Hepatocyte (in vitro differentiated cells): ENCODE results near the gene PLEKHG4B. TPM values are rescaled to one million over a fixed set of nuclear protein-coding genes. Genes with fewer than 3 reads are reported as not detected.

ENCODE experiments used
- DNase-seq: peaks from one replicate; pipeline ENCODE4 v3.0.0-alpha.2; 2016; ENCODE audit warnings: low spot score
- H2AFZ ChIP-seq: fragments of 200-600 bp; sonication (generic); 2 replicates; pipeline ENCODE4 v1.6.0; 2016; ENCODE audit warnings: antibody characterized with exemption, mild to moderate bottlenecking
- H3K27ac ChIP-seq: fragments of 200-600 bp; sonication (generic); 2 replicates; pipeline ENCODE4 v1.5.1; 2016; ENCODE audit warnings: mild to moderate bottlenecking
- H3K27me3 ChIP-seq: fragments of 200-600 bp; sonication (generic); 2 replicates; pipeline ENCODE4 v1.6.1; 2016
- H3K36me3 ChIP-seq: fragments of 200-600 bp; sonication (generic); replicated peaks from 2 replicates; pipeline ENCODE4 v1.5.1; 2016; ENCODE audit warnings: low read depth; ENCODE audit not compliant: insufficient read depth
- H3K4me1 ChIP-seq: fragments of 200-600 bp; sonication (generic); 2 replicates; pipeline ENCODE4 v1.5.1; 2016; ENCODE audit warnings: mild to moderate bottlenecking, moderate library complexity; ENCODE audit not compliant: insufficient read depth
- H3K4me2 ChIP-seq: fragments of 200-600 bp; sonication (generic); 2 replicates; pipeline ENCODE4 v1.6.0; 2016
- H3K4me3 ChIP-seq: fragments of 200-600 bp; sonication (generic); 2 replicates; pipeline ENCODE4 v1.5.1; 2016; ENCODE audit warnings: mild to moderate bottlenecking
- H3K79me2 ChIP-seq: fragments of 200-600 bp; sonication (generic); 2 replicates; pipeline ENCODE4 v1.6.0; 2017; ENCODE audit warnings: mild to moderate bottlenecking
- H3K9me2 ChIP-seq: fragments of 200-600 bp; sonication (generic); replicated peaks from 2 replicates; pipeline ENCODE4 v1.6.0; 2017; ENCODE audit warnings: mild to moderate bottlenecking; ENCODE audit not compliant: insufficient read depth
- H3K9me3 ChIP-seq: fragments of 200-600 bp; sonication (generic); 2 replicates; pipeline ENCODE4 v1.5.1; 2016; ENCODE audit warnings: low read depth, mild to moderate bottlenecking
- H4K20me1 ChIP-seq: fragments of 200-600 bp; sonication (generic); 2 replicates; pipeline ENCODE4 v1.6.0; 2016; ENCODE audit warnings: mild to moderate bottlenecking; ENCODE audit not compliant: insufficient read depth, poor library complexity, severe bottlenecking
- EZH2 ChIP-seq: fragments of 200-600 bp; sonication (generic); IDR thresholded peaks from 2 replicates; pipeline ENCODE4 v1.6.1; 2016; ENCODE audit warnings: antibody characterized with exemption, mild to moderate bottlenecking, borderline replicate concordance
- EZH2phosphoT487 ChIP-seq: fragments of 200-600 bp; sonication (generic); IDR thresholded peaks from one replicate; pipeline ENCODE4 v1.6.1; 2018; ENCODE audit warnings: antibody characterized with exemption, mild to moderate bottlenecking, low read depth, moderate library complexity; ENCODE audit not compliant: unreplicated experiment, severe bottlenecking
- WGBS: methylation state at CpG from one replicate; pipeline ENCODE4 v1.1.6; 2016; ENCODE audit warnings: low lambda C conversion rate; ENCODE audit errors: missing lambda C conversion rate; 5-methylcytosine and 5-hydroxymethylcytosine counted together
- polyA plus RNA-seq: library from polyadenylated mRNA; unstranded; fragments of >200 nt; fragmentation: Nextera tagmentation; extraction: Ambion mirVana; gene quantifications from 2 replicates; pipeline ENCODE4 v1.2.1, GENCODE V29; 2016
- total RNA-seq: library from RNA; depleted of rRNA; stranded (reverse); fragments of >200 nt; gene quantifications from 2 replicates; pipeline ENCODE4 v1.2.3, GENCODE V29; 2014
- TF ChIP-seq, protein P1 (sequence below): fragments of 200-600 bp; sonication (generic); IDR thresholded peaks from 2 replicates; pipeline ENCODE4 v1.5.1; 2016; ENCODE audit warnings: antibody characterized with exemption, mild to moderate bottlenecking; ENCODE audit not compliant: poor library complexity

The PLEKHG4B gene
- total and polyA plus RNA-seq, 2 experiments from 2014 or later = 3.6 to 4.0 TPM

GRCh38 chr5:127886-128285 lies 35.9 kb downstream of the PLEKHG4B start:
- no peaks in the 10 kb centered on the region for H3K9me3 ChIP-seq
- WGBS = 89% methylated on average over 2 of the region's 2 CpGs
- TF ChIP-seq EZH2 (no peak), EZH2phosphoT487 (no peak)
- TF ChIP-seq, protein P1, sequence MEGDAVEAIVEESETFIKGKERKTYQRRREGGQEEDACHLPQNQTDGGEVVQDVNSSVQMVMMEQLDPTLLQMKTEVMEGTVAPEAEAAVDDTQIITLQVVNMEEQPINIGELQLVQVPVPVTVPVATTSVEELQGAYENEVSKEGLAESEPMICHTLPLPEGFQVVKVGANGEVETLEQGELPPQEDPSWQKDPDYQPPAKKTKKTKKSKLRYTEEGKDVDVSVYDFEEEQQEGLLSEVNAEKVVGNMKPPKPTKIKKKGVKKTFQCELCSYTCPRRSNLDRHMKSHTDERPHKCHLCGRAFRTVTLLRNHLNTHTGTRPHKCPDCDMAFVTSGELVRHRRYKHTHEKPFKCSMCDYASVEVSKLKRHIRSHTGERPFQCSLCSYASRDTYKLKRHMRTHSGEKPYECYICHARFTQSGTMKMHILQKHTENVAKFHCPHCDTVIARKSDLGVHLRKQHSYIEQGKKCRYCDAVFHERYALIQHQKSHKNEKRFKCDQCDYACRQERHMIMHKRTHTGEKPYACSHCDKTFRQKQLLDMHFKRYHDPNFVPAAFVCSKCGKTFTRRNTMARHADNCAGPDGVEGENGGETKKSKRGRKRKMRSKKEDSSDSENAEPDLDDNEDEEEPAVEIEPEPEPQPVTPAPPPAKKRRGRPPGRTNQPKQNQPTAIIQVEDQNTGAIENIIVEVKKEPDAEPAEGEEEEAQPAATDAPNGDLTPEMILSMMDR = no peak
- no peaks in the 10 kb centered on the region for H3K4me1 ChIP-seq
- H3K79me2 ChIP-seq = no peaks in the 10 kb centered on the region
- H4K20me1 ChIP-seq = no peaks in the 10 kb centered on the region
- no peak overlapping the region for H3K4me3 ChIP-seq
- H3K36me3 ChIP-seq = no peaks in the 10 kb centered on the region
- DNase-seq = no peak
- H3K4me2 ChIP-seq = no peak overlapping the region
- no peaks in the 10 kb centered on the region for H3K27me3 ChIP-seq
- no peak overlapping the region for H2AFZ ChIP-seq
- no peaks in the 10 kb centered on the region for H3K9me2 ChIP-seq
- no peak overlapping the region for H3K27ac ChIP-seq

- Histone ChIP-seq H3K36me3 (no peaks in the 10 kb centered on the region), H3K9me2 (no peaks in the 10 kb centered on the region), H3K9me3 (no peaks in the 10 kb centered on the region), H3K27ac (no peak overlapping the region), H3K4me2 (no peak overlapping the region), H4K20me1 (no peaks in the 10 kb centered on the region), H3K4me1 (no peaks in the 10 kb centered on the region), H3K4me3 (no peak overlapping the region), H2AFZ (no peak overlapping the region), H3K79me2 (no peaks in the 10 kb centered on the region), H3K27me3 (no peaks in the 10 kb centered on the region)
- 95% methylated on average over 2 of the region's 2 CpGs for WGBS
- DNase-seq = no peak
- TF ChIP-seq EZH2 (no peak), EZH2phosphoT487 (no peak)
- TF ChIP-seq, protein P1 = no peak
Observed at GRCh38 chr5:128446-128845, 36.5 kb downstream of the PLEKHG4B start.

- no peak for DNase-seq
- Histone ChIP-seq H3K4me2 (no peak overlapping the region), H2AFZ (no peak overlapping the region), H3K36me3 (no peaks in the 10 kb centered on the region), H4K20me1 (no peaks in the 10 kb centered on the region), H3K9me3 (no peaks in the 10 kb centered on the region), H3K4me1 (no peaks in the 10 kb centered on the region), H3K4me3 (no peak overlapping the region), H3K9me2 (no peaks in the 10 kb centered on the region), H3K79me2 (no peaks in the 10 kb centered on the region), H3K27me3 (no peaks in the 10 kb centered on the region), H3K27ac (no peak overlapping the region)
- WGBS = 84% methylated on average over 2 of the region's 2 CpGs
- TF ChIP-seq EZH2phosphoT487 = no peak
- TF ChIP-seq, protein P1 = no peak
- no peak for TF ChIP-seq EZH2
Observed at GRCh38 chr5:129148-129547, 37.2 kb downstream of the PLEKHG4B start.

DNA sequence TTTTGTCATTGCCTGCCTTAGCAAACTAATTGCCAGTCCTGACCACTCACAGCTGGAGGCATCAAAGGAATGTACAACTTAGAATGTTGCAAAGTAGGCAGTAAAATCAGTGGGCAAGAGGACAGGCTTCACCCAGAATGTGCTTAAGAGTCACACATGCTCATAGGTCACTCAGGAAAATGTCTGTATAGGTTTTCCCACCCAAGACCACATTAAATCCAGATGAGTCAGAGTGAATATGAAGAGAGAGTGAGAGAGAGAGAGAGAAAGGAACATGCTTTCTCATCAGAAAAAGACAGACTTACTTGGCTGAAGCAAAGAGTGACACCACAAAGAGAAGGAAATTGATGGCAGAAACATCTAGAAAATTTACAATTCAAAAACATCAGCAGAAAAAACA lies 37.9 kb downstream of the PLEKHG4B start:
- H3K9me3 ChIP-seq = no peaks in the 10 kb centered on the region
- H3K36me3 ChIP-seq = no peaks in the 10 kb centered on the region
- TF ChIP-seq EZH2 (no peak), EZH2phosphoT487 (no peak)
- TF ChIP-seq, protein P1 = no peak
- no peak overlapping the region for H3K27ac ChIP-seq
- DNase-seq = no peak
- H3K4me1 ChIP-seq = no peaks in the 10 kb centered on the region
- H4K20me1 ChIP-seq = no peaks in the 10 kb centered on the region
- H3K9me2 ChIP-seq = no peaks in the 10 kb centered on the region
- H2AFZ ChIP-seq = no peak overlapping the region
- no peak overlapping the region for H3K4me2 ChIP-seq
- no peaks in the 10 kb centered on the region for H3K79me2 ChIP-seq
- H3K4me3 ChIP-seq = no peak overlapping the region
- no peaks in the 10 kb centered on the region for H3K27me3 ChIP-seq
